Astrocyte (in vitro differentiated cells and primary cell): Measurements from ENCODE around the gene MAPK10. TPM values are rescaled to one million over a fixed set of nuclear protein-coding genes. Genes with fewer than 3 reads are reported as not detected.

Experiments used
- DNase-seq: peaks from one replicate; pipeline ENCODE4 v3.0.0-alpha.2; 2010; ENCODE audit warnings: low read depth
- FAIRE-seq: peaks from 2 replicates; lab custom pipeline; 2011; peaks lifted over from hg19 to GRCh38; lab: Jason Lieb, UNC
- H2AFZ ChIP-seq: 2 replicates; pipeline ENCODE4 v1.6.0; 2012; ENCODE audit warnings: low read depth, low read length, inconsistent platforms
- H3K27ac ChIP-seq: 2 replicates; pipeline ENCODE4 v1.5.1; 2011; ENCODE audit warnings: low read depth, low read length, inconsistent platforms
- H3K27me3 ChIP-seq: 2 replicates; pipeline ENCODE4 v1.6.0; 2011; ENCODE audit warnings: low read length, inconsistent platforms; ENCODE audit not compliant: insufficient read depth
- H3K36me3 ChIP-seq: 2 replicates; pipeline ENCODE4 v1.5.1; 2011; ENCODE audit warnings: low read length, inconsistent platforms; ENCODE audit not compliant: insufficient read depth
- H3K4me1 ChIP-seq: 2 replicates; pipeline ENCODE4 v1.5.1; 2011; ENCODE audit warnings: low read length, inconsistent platforms; ENCODE audit not compliant: insufficient read depth
- H3K4me2 ChIP-seq: 2 replicates; pipeline ENCODE4 v1.6.0; 2012; ENCODE audit warnings: low read length, inconsistent platforms
- H3K4me3 ChIP-seq: 2 replicates; pipeline ENCODE4 v1.5.1; 2011; ENCODE audit warnings: low read depth, mild to moderate bottlenecking, low read length, inconsistent platforms; ENCODE audit not compliant: insufficient read depth
- H3K79me2 ChIP-seq: 2 replicates; pipeline ENCODE4 v1.6.0; 2012; ENCODE audit warnings: mild to moderate bottlenecking, low read length, inconsistent platforms; ENCODE audit not compliant: insufficient read depth
- H3K9ac ChIP-seq: 2 replicates; pipeline ENCODE4 v1.6.0; 2012; ENCODE audit warnings: mild to moderate bottlenecking, low read length, inconsistent platforms
- H3K9me3 ChIP-seq: 2 replicates; pipeline ENCODE4 v1.5.1; 2012; ENCODE audit warnings: low read depth, mild to moderate bottlenecking, low read length, inconsistent platforms; ENCODE audit not compliant: insufficient read depth
- H4K20me1 ChIP-seq: 2 replicates; pipeline ENCODE4 v1.6.0; 2012; ENCODE audit warnings: low read length, inconsistent platforms; ENCODE audit not compliant: insufficient read depth
- H3K27ac Mint-ChIP-seq: one replicate; pipeline ENCODE4 v1.8.0; 2021; ENCODE audit warnings: mild to moderate bottlenecking, mixed read lengths; ENCODE audit not compliant: unreplicated experiment
- H3K27me3 Mint-ChIP-seq: one replicate; pipeline ENCODE4 v1.8.0; 2021; ENCODE audit warnings: low read depth, mixed read lengths; ENCODE audit not compliant: unreplicated experiment
- H3K36me3 Mint-ChIP-seq: one replicate; pipeline ENCODE4 v1.8.0; 2021; ENCODE audit warnings: low read depth, mixed read lengths; ENCODE audit not compliant: unreplicated experiment
- H3K4me1 Mint-ChIP-seq: one replicate; pipeline ENCODE4 v1.8.0; 2021; ENCODE audit warnings: low read depth, mixed read lengths; ENCODE audit not compliant: unreplicated experiment
- H3K4me3 Mint-ChIP-seq: one replicate; pipeline ENCODE4 v1.8.0; 2021; ENCODE audit warnings: mild to moderate bottlenecking, moderate library complexity, mixed read lengths; ENCODE audit not compliant: unreplicated experiment
- H3K9me3 Mint-ChIP-seq: one replicate; pipeline ENCODE4 v1.8.0; 2021; ENCODE audit warnings: mild to moderate bottlenecking, mixed read lengths; ENCODE audit not compliant: unreplicated experiment
- CTCF ChIP-seq: IDR thresholded peaks from 2 replicates; pipeline ENCODE4 v1.5.1; 2011; ENCODE audit warnings: low read depth, mild to moderate bottlenecking, inconsistent platforms, low read length, moderate library complexity; ENCODE audit not compliant: insufficient read depth
- EZH2 ChIP-seq: IDR thresholded peaks from 2 replicates; pipeline ENCODE4 v1.6.1; 2012; ENCODE audit warnings: mild to moderate bottlenecking, low read length, inconsistent platforms; ENCODE audit not compliant: insufficient read depth
- total RNA-seq: library from RNA; stranded (reverse); gene quantifications from 2 replicates; pipeline ENCODE4 v1.2.1, GENCODE V29; 2021

Gene MAPK10
- total RNA-seq, 1 donor from 2014 or later: 7.5 TPM

GRCh38 chr4:86108137-86108536, 251.7 kb downstream of the MAPK10 start:
- Histone ChIP-seq H4K20me1 (no peaks in the 10 kb centered on the region), H3K4me3 (no peak overlapping the region), H3K27ac (no peak overlapping the region), H3K79me2 (no peaks in the 10 kb centered on the region), H3K9ac (no peak overlapping the region), H3K36me3 (no peaks in the 10 kb centered on the region), H3K4me1 (no peaks in the 10 kb centered on the region), H3K27me3 (no peaks in the 10 kb centered on the region), H3K9me3 (no peaks in the 10 kb centered on the region), H3K4me2 (no peak overlapping the region), H2AFZ (no peak overlapping the region)
- Mint-ChIP-seq H3K36me3 (no peaks in the 10 kb centered on the region), H3K4me3 (no peak overlapping the region), H3K27me3 (no peaks in the 10 kb centered on the region), H3K4me1 (peaks cover 6% of the 10 kb centered on the region), H3K9me3 (peaks cover 7% of the 10 kb centered on the region), H3K27ac (no peak overlapping the region)
- no peak for FAIRE-seq
- peak; percentile 39 for DNase-seq
- no peak for TF ChIP-seq EZH2

DNA sequence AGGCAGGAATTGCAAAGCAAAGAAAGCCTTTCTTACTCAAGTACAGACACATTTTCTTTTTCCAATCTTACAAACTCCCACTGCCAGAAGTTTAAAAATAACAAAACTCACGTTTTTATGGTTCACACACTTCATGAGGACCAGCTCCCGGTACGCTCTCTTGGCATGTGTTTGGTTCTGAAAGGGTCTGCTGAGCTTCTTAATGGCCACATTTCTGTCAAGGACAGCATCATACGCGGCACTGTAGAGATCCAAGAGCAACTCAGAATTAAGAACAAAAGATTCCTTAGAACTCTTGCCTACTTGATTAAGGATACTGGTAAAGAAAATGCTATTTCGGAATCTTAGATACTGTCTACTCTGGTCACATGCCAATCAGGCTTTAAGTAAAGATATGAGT, 252.7 kb downstream of the MAPK10 start:
- Histone ChIP-seq H3K9me3 (no peaks in the 10 kb centered on the region), H3K4me3 (no peak overlapping the region), H2AFZ (no peak overlapping the region), H3K9ac (no peak overlapping the region), H3K4me2 (no peak overlapping the region), H3K4me1 (no peaks in the 10 kb centered on the region), H3K27me3 (no peaks in the 10 kb centered on the region), H3K79me2 (no peaks in the 10 kb centered on the region), H3K27ac (no peak overlapping the region), H3K36me3 (no peaks in the 10 kb centered on the region), H4K20me1 (no peaks in the 10 kb centered on the region)
- TF ChIP-seq EZH2: no peak
- TF ChIP-seq CTCF: no peak
- FAIRE-seq: no peak
- Mint-ChIP-seq H3K27me3 (no peaks in the 10 kb centered on the region), H3K36me3 (no peaks in the 10 kb centered on the region), H3K27ac (no peak overlapping the region), H3K9me3 (peaks cover 7% of the 10 kb centered on the region), H3K4me3 (no peak overlapping the region), H3K4me1 (peaks cover 6% of the 10 kb centered on the region)
- DNase-seq: no peak

DNA sequence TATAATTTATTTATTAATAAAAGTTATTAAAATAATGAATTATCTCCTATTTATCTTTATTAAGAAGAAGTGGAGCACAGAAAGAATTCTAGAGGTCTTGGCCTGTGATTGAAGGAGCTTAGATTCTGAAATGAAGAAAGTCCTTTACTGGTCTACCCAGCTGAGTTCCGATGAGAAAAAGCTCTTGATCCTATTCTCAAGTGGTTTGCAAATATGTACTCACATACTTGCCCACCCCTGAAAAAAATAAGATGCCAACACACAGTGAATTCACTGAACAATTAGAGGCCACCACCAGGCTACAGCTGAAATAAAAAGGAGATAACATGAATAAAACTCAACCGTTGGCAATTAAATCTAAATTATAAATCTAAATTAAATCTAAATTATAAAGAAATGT, 253.4 kb downstream of the MAPK10 start:
- Histone ChIP-seq H3K4me2 (no peak overlapping the region), H4K20me1 (no peaks in the 10 kb centered on the region), H3K4me3 (no peak overlapping the region), H3K27me3 (no peaks in the 10 kb centered on the region), H3K9ac (no peak overlapping the region), H3K4me1 (no peaks in the 10 kb centered on the region), H3K27ac (no peak overlapping the region), H3K36me3 (no peaks in the 10 kb centered on the region), H3K79me2 (no peaks in the 10 kb centered on the region), H3K9me3 (no peaks in the 10 kb centered on the region), H2AFZ (no peak overlapping the region)
- Mint-ChIP-seq H3K4me1 (peaks cover 6% of the 10 kb centered on the region), H3K4me3 (no peak overlapping the region), H3K36me3 (no peaks in the 10 kb centered on the region), H3K27ac (no peak overlapping the region), H3K9me3 (peaks cover 7% of the 10 kb centered on the region), H3K27me3 (no peaks in the 10 kb centered on the region)
- TF ChIP-seq EZH2 (no peak), CTCF (no peak)
- FAIRE-seq (no peak), DNase-seq (no peak)
